HFF-Myc (cell line): ENCODE results near the gene PACC1.

Experiments used
- DNase-seq: peaks from one replicate; pipeline ENCODE4 v3.0.0-alpha.2; 2011; ENCODE audit warnings: low read depth; ENCODE audit errors: extremely low read depth
- H3K4me3 ChIP-seq: replicated peaks from 2 replicates; pipeline ENCODE4 v1.5.1; 2011; ENCODE audit warnings: low read depth, mild to moderate bottlenecking, control low read depth, low read length
- TF ChIP-seq, protein P1 (sequence below): IDR thresholded peaks from 2 replicates; pipeline ENCODE4 v1.5.1; 2012; ENCODE audit warnings: mild to moderate bottlenecking, low read depth, low read length, control low read depth; ENCODE audit errors: missing control alignments

Gene PACC1

DNA sequence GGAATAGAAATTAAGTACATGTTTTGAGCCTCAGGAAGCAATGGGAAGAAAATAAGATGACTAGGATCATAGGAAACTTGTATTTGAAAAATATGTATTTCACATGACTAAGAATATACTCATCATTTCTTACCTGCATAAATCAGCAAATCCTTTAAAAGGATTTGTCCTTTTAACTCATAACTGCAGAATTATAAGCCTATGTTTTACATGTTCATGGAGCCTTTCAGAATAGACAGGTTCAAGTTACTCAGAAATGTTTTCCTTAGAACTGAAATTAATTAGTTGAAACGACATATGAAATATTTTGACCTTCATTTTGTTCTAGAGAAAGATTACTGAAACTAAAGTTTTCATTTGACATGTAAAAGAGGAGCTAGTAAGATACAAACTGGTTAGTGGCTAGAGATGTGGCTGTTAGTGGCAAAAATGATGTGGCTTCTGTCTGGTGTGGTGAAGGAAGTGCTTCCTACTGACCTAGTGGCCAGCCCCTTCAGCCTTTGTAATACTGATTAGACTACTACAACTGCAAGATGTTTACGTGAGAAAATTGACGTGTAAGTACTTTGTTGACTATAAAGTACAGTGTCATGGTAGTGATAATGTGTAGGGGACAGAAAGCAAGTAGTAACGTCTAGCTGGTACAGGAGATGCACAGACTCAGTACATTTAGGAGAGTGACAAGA, 54.7 kb downstream of the PACC1 start:
- TF ChIP-seq, protein P1, sequence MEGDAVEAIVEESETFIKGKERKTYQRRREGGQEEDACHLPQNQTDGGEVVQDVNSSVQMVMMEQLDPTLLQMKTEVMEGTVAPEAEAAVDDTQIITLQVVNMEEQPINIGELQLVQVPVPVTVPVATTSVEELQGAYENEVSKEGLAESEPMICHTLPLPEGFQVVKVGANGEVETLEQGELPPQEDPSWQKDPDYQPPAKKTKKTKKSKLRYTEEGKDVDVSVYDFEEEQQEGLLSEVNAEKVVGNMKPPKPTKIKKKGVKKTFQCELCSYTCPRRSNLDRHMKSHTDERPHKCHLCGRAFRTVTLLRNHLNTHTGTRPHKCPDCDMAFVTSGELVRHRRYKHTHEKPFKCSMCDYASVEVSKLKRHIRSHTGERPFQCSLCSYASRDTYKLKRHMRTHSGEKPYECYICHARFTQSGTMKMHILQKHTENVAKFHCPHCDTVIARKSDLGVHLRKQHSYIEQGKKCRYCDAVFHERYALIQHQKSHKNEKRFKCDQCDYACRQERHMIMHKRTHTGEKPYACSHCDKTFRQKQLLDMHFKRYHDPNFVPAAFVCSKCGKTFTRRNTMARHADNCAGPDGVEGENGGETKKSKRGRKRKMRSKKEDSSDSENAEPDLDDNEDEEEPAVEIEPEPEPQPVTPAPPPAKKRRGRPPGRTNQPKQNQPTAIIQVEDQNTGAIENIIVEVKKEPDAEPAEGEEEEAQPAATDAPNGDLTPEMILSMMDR = no peak
- no peak overlapping the region for H3K4me3 ChIP-seq
- DNase-seq = no peak

DNA sequence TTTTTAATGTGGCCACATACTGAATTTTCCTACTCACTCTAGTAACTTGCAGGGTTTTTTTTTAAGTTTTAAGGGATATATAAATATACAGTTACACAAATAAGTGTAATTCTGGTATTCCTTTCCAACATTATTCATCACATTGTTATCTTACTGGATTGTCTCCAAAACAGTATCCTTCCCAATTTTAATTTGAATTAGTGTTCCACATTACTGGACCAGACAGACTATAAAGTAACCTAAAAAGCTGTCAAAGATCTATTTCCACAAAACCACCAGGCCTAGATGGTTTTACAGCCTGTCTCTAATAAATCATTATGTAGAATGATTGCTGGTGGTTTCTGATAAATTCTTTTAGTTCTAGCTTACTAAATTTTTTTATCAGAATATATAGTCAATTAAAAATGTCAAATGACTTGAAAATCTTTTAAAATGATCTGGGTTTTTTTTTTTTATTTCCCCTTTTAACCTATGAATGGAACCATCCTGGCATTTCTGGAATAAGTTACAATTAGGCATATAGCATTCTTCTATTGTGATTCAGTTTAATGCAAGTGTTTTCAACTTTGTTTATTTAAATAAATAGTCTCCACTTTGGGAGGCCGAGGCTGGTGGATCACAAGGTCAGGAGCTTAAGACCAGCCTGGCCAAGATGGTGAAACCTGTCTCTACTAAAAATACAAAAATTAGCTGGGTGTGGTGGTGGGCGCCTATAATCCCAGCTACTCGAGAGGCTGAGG, 59.3 kb downstream of the PACC1 start:
- no peak for DNase-seq
- TF ChIP-seq, protein P1 = no peak
- no peak overlapping the region for H3K4me3 ChIP-seq

DNA sequence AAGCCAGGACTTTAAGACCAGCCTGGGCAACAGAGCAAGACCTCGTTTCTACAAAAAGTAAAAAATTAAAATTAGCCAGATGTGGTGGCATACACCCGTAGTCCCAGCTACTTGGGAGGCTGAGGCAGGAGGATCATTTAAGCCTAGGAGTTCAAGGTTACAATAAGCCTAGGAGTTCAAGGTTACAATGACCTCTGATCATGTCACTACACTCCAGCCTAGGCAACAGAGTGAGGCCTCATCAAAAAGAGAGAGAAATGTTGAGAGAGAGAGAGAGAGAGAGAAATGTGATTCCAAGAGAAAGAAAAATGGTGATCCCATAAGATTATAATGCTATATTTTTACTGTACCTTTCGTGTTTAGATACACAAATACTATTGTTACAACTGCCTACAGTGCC, 60.2 kb downstream of the PACC1 start:
- TF ChIP-seq, protein P1 = no peak
- DNase-seq = no peak
- H3K4me3 ChIP-seq = no peak overlapping the region

DNA sequence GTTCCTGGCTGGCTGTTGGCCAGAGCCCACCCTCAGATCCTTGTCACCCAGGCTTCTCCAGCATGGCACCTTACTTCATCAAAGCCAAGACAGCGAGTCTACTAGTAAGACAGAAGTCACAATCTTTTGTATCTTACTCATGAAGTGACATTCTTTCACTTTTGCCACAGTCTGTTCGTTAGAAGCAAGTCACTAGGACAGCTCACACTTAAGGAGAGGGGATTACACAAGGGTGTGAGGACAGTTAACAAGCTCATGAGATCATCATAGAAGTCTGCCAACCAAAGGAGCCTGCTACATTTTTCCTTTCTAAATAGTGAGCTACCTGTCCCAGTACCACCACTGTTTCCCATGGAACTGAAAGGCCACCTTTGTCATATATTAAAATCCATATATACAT, 61.5 kb downstream of the PACC1 start:
- no peak overlapping the region for H3K4me3 ChIP-seq
- TF ChIP-seq, protein P1 = no peak
- DNase-seq = no peak

DNA sequence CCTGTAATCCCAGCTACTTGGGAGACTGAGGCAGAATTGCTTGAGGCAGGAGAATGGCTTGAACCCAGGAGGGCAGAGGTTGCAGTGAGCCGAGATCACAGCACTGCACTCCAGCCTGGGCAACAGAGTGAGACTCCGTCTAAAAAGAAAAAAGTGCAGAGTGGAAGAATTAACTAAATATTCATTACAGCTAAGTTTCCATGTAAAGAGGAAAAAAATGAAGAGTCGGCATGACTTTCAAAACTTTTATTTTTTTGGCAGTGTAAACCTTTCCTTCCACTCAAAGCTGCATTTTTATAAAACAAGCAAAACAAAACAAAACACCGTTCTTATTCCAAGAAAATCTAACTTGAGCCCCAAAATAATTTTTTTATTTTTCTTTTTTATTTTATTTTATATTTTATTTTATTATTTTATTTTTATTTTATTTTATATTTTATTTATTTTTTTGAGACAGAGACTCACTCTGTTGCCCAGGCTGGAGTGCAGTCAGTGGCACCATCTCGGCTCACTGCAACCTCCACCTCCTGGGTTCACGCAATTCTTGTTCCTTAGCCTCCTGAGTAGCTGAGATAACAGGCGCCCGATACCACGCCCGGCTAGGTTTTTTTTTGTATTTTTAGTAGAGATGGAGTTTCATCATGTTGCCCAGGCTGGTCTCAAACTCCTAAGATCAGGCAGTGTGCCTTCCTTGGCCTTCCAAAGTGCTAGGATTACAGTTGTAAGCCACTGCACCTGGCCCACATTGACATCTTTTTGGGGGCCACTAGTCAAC, 62.9 kb downstream of the PACC1 start:
- DNase-seq = no peak
- H3K4me3 ChIP-seq = no peak overlapping the region
- TF ChIP-seq, protein P1 = no peak

DNA sequence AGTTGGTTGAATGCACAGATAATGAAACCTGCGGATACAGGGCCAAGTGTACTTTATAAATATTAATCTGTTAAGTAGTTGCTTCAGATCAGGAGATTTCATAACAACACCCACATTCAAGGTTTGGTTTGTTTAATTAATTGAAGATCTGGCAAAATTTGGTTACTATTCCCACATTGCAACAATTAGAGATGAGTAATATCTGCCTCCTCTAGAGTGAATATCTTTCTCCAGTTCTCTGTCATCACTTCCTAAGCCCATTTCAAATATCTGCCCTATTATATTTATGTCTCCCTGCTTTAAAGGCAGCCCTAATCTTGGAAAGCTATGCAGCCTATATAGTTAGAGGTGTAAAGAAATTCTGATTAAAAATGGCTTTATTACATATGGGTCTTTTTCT, 68.1 kb downstream of the PACC1 start:
- TF ChIP-seq, protein P1 = no peak
- no peak for DNase-seq
- no peak overlapping the region for H3K4me3 ChIP-seq
